ENCODE measurements around the gene ZNF446.

The ZNF446 gene

GRCh38 chr19:58473775-58474174, 2.4 kb upstream of the ZNF446 start:
- TF ChIP-seq CTCF (conservative IDR thresholded peaks at IDR 0.05; ENCODE audit: control insufficient read depth, insufficient read depth, low read depth, low read length) = no peak
- no peak for DNase-seq (ENCODE audit: low read depth)
- no peak overlapping the region for H3K4me3 ChIP-seq (ENCODE audit: control insufficient read depth, low read depth, low read length)

- TF ChIP-seq CTCF (conservative IDR thresholded peaks at IDR 0.05; ENCODE audit: control insufficient read depth, insufficient read depth, low read depth, low read length) = no peak
- DNase-seq (ENCODE audit: low read depth) = peak; percentile 58
- no peak overlapping the region for H3K4me3 ChIP-seq (ENCODE audit: control insufficient read depth, low read depth, low read length)
Observed at GRCh38 chr19:58474291-58474996, 1.7 kb upstream of the ZNF446 start.

GRCh38 chr19:58474997-58475713, 997 bp upstream of the ZNF446 start:
- peak overlapping the region; percentile 72 for H3K4me3 ChIP-seq (ENCODE audit: control insufficient read depth, low read depth, low read length)
- TF ChIP-seq CTCF (conservative IDR thresholded peaks at IDR 0.05; ENCODE audit: control insufficient read depth, insufficient read depth, low read depth, low read length) = no peak
- DNase-seq (ENCODE audit: low read depth) = peak; percentile 57

GRCh38 chr19:58476498-58477015, 405 bp downstream of the ZNF446 start:
- no peak for TF ChIP-seq CTCF (conservative IDR thresholded peaks at IDR 0.05; ENCODE audit: control insufficient read depth, insufficient read depth, low read depth, low read length)
- DNase-seq (ENCODE audit: low read depth) = peak; percentile 40
- peak overlapping the region; percentile 72 for H3K4me3 ChIP-seq (ENCODE audit: control insufficient read depth, low read depth, low read length)

GRCh38 chr19:58477130-58477529, 978 bp downstream of the ZNF446 start:
- TF ChIP-seq CTCF (conservative IDR thresholded peaks at IDR 0.05; ENCODE audit: control insufficient read depth, insufficient read depth, low read depth, low read length) = no peak
- no peak overlapping the region for H3K4me3 ChIP-seq (ENCODE audit: control insufficient read depth, low read depth, low read length)
- DNase-seq (ENCODE audit: low read depth) = no peak

GRCh38 chr19:58477871-58478270, 1.7 kb downstream of the ZNF446 start:
- no peak for TF ChIP-seq CTCF (conservative IDR thresholded peaks at IDR 0.05; ENCODE audit: control insufficient read depth, insufficient read depth, low read depth, low read length)
- no peak for DNase-seq (ENCODE audit: low read depth)
- H3K4me3 ChIP-seq (ENCODE audit: control insufficient read depth, low read depth, low read length) = no peak overlapping the region

Data from fibroblast of mammary gland (primary cell).